ENCODE data around the gene POLK. TPM values are rescaled to one million over a fixed set of nuclear protein-coding genes. Genes with fewer than 3 reads are reported as not detected.

POLK gene
- total and polyA plus RNA-seq, 2 of the 8 experiments (the other 6 are each of a cell fraction or from before 2014, with no cell fraction given) = 2.0 to 9.0 TPM

DNA sequence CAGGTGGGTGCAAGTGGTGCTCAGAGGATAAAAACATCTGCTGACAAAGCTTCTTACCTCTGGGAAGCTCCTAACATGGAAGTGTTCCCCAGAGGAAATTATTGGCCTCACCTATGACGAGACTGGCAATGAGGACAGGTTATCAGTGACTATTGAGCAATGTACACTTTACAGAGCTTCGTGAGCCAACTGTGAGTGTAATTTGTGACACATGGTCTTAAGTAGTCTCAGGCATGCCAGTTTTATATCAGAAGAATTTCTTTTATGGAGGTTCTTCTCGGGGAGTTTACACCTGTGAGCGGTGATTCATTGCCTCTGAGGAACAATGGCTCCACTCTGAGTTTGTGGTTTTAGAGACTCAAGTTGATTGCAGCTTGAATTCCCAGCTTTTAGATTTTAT, 110.9 kb downstream of the POLK start:
- Histone ChIP-seq H3K4me1 (replicated peaks in 1 of 4; ENCODE audit: control insufficient read depth in 3 of 4, insufficient read depth in 4 of 4, low read length in 3 of 4) (no peaks in the 10 kb centered on the region), H4K8ac (ENCODE audit: extremely low read depth, insufficient read depth, low read length) (no peak overlapping the region), H3K79me2 (ENCODE audit: control insufficient read depth in 1 of 2, insufficient read depth in 2 of 2, low read length in 2 of 2) (no peaks in the 10 kb centered on the region), H3K27me3 (replicated peaks in 1 of 4; ENCODE audit: control insufficient read depth in 3 of 4, extremely low read depth in 1 of 4, insufficient read depth in 3 of 4, low read length in 3 of 4) (no peaks in the 10 kb centered on the region), H3K4me3 (ENCODE audit: extremely low read depth in 1 of 4, insufficient read depth in 2 of 4, low read depth in 3 of 4, low read length in 4 of 4) (no peak overlapping the region), H3K56ac (replicated peaks; ENCODE audit: insufficient read length, low read depth, low read length) (no peak overlapping the region), H2BK20ac (ENCODE audit: low read length) (no peak overlapping the region), H3K4me2 (ENCODE audit: insufficient read depth in 1 of 2, low read depth in 2 of 2, low read length in 2 of 2) (no peak overlapping the region), H3K18ac (ENCODE audit: extremely low read depth, low read length) (no peak overlapping the region), H3K36me3 (ENCODE audit: control insufficient read depth in 2 of 4, insufficient read depth in 4 of 4, low read length in 3 of 4) (no peaks in the 10 kb centered on the region), H3K79me1 (ENCODE audit: low read depth, low read length) (no peaks in the 10 kb centered on the region), H3K4ac (replicated peaks; ENCODE audit: insufficient read length, low read depth, low read length) (no peak overlapping the region), H3K27ac (ENCODE audit: low read depth, low read length) (no peak overlapping the region), H2BK12ac (ENCODE audit: low read depth, low read length) (no peak overlapping the region), H2BK5ac (ENCODE audit: low read depth, low read length) (no peak overlapping the region), H4K20me1 (replicated peaks in 1 of 2; ENCODE audit: control insufficient read depth in 1 of 2, insufficient read depth in 2 of 2, low read length in 2 of 2) (no peaks in the 10 kb centered on the region), H2AFZ (ENCODE audit: low read length) (no peak overlapping the region), H2AK5ac (ENCODE audit: low read depth, low read length) (no peak overlapping the region), H2BK15ac (ENCODE audit: low read length) (no peak overlapping the region), H3K14ac (ENCODE audit: insufficient read length) (no peak overlapping the region), H4K5ac (ENCODE audit: insufficient read length, low read depth, low read length) (no peak overlapping the region), H3K9me3 (ENCODE audit: insufficient read depth in 2 of 2, low read depth in 1 of 2, low read length in 1 of 2) (no peaks in the 10 kb centered on the region), H2BK120ac (replicated peaks; ENCODE audit: low read depth, low read length) (no peak overlapping the region), H3K23ac (ENCODE audit: insufficient read length) (no peak overlapping the region), H3K23me2 (ENCODE audit: low read depth, low read length) (no peaks in the 10 kb centered on the region; the same call in 1 of the 2 replicates), H4K91ac (replicated peaks; ENCODE audit: insufficient read length, low read length) (no peak overlapping the region), H3K9ac (replicated peaks in 1 of 4; ENCODE audit: extremely low read depth in 1 of 4, low read depth in 3 of 4, low read length in 3 of 4) (no peak overlapping the region)
- no peak for TF ChIP-seq POU5F1 (IDR thresholded peaks at IDR 0.05; ENCODE audit: low read depth, low read length)
- no peak for TF ChIP-seq FOSL1 (IDR thresholded peaks at IDR 0.05; ENCODE audit: insufficient read depth, low read depth, low read length)
- TF ChIP-seq EGR1 (IDR thresholded peaks at IDR 0.05; ENCODE audit: borderline replicate concordance, low read depth, low read length) = no peak
- TF ChIP-seq BCL11A (IDR thresholded peaks at IDR 0.05; ENCODE audit: low read depth in 2 of 2, low read length in 2 of 2) = no peak
- TF ChIP-seq GABPA (IDR thresholded peaks at IDR 0.05; ENCODE audit: borderline replicate concordance, insufficient read depth, low read length) = no peak
- TF ChIP-seq, protein P1, sequence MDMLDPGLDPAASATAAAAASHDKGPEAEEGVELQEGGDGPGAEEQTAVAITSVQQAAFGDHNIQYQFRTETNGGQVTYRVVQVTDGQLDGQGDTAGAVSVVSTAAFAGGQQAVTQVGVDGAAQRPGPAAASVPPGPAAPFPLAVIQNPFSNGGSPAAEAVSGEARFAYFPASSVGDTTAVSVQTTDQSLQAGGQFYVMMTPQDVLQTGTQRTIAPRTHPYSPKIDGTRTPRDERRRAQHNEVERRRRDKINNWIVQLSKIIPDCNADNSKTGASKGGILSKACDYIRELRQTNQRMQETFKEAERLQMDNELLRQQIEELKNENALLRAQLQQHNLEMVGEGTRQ (IDR thresholded peaks at IDR 0.05; ENCODE audit: low read length) = no peak
- TF ChIP-seq RXRA (IDR thresholded peaks at IDR 0.05; ENCODE audit: insufficient read depth, low read depth, low read length) = no peak
- TF ChIP-seq RBBP5 (IDR thresholded peaks at IDR 0.05; ENCODE audit: borderline replicate concordance, low read depth, low read length) = no peak
- TF ChIP-seq SIN3A (conservative IDR thresholded peaks at IDR 0.05 in 1 of 2, IDR thresholded peaks at IDR 0.05 in 1 of 2; ENCODE audit: low read depth in 1 of 2, low read length in 2 of 2) = no peak
- no peak for TF ChIP-seq NRF1 (IDR thresholded peaks at IDR 0.05; ENCODE audit: low read depth, low read length)
- TF ChIP-seq CEBPB (IDR thresholded peaks at IDR 0.05; ENCODE audit: low read depth, low read length) = no peak
- no peak for TF ChIP-seq CREB1 (IDR thresholded peaks at IDR 0.05)
- DNase-seq (ENCODE audit: low read depth in 1 of 2, low spot score in 2 of 2) = no peak
- ChIA-PET CTCF (ENCODE audit: partially characterized antibody) (interaction anchor here (0.7 to 1.0 kb wide), 3 partner anchors 47 to 377 kb away, joined by 3 to 4 read pairs (median 3); no protein-coding TSS in a partner anchor), POLR2A (ENCODE audit: partially characterized antibody) (no interaction called here)
- FAIRE-seq = no peak
- 93% methylated on average over 4 of the region's 4 CpGs; no CpG with 5 or more reads in 1 of the 2 experiments for WGBS, 2 experiments (ENCODE audit: extremely low coverage in 1 of 2, insufficient coverage in 1 of 2, insufficient read length in 1 of 2, insufficient replicate concordance in 2 of 2, low coverage in 1 of 2, low lambda C conversion rate in 2 of 2, missing lambda C conversion rate in 1 of 2)
